Stimulated activated CD4-positive, alpha-beta T cell treated with anti-CD3 and anti-CD28 coated beads, Interleukin-4, amount 100 ng/mL, for 48 hours (primary cell): ENCODE data around the gene CDK13.
"Not testable (repeated sequence)": the region's sequence is repeated elsewhere in the genome, so short reads cannot be mapped to it uniquely, and the experiment has no call there.

Source experiments
- DNase-seq, 2 donors: peaks; one replicate each; pipeline ENCODE4 v3.0.0-alpha.2; 2020; ENCODE audit warnings: low read depth in 2 of 2

CDK13 gene

GRCh38 chr7:39949971-39950472 is at the start of gene CDK13:
Gene CDK13, plus strand, starts transcription at chr7:39950256. Its CDS starts 386 bp downstream, at chr7:39950642.
- peak; percentile 65 to 76 for DNase-seq

- DNase-seq: no peak
Measured at GRCh38 chr7:39904077-39904486, 46.0 kb upstream of the CDK13 start.

GRCh38 chr7:39908141-39908540 is 41.9 kb upstream of the CDK13 start:
- DNase-seq: no peak

GRCh38 chr7:39908973-39909372 is 41.1 kb upstream of the CDK13 start:
- DNase-seq: no peak

- DNase-seq: no peak
Measured at GRCh38 chr7:39909526-39909925, 40.5 kb upstream of the CDK13 start.

- no peak for DNase-seq
Measured at GRCh38 chr7:39910108-39910869, 39.8 kb upstream of the CDK13 start.

GRCh38 chr7:39911167-39911566 is 38.9 kb upstream of the CDK13 start:
- DNase-seq: no peak

- not testable (repeated sequence) for DNase-seq
Measured at GRCh38 chr7:39915847-39916246, 34.2 kb upstream of the CDK13 start.

GRCh38 chr7:39919646-39920045 is 30.4 kb upstream of the CDK13 start:
- DNase-seq: no peak

- no peak for DNase-seq
Measured at GRCh38 chr7:39921506-39922175, 28.4 kb upstream of the CDK13 start.

- DNase-seq: no peak
Measured at GRCh38 chr7:39922580-39922979, 27.5 kb upstream of the CDK13 start.

GRCh38 chr7:39923091-39923490 is 27.0 kb upstream of the CDK13 start:
- DNase-seq: no peak

GRCh38 chr7:39924122-39924521 is 25.9 kb upstream of the CDK13 start:
- no peak for DNase-seq

- no peak for DNase-seq
Measured at GRCh38 chr7:39926111-39926510, 23.9 kb upstream of the CDK13 start.

GRCh38 chr7:39927018-39927417 is 23.0 kb upstream of the CDK13 start:
- DNase-seq: no peak

GRCh38 chr7:39934132-39934531 is 15.9 kb upstream of the CDK13 start:
- no peak for DNase-seq

- no peak for DNase-seq
Measured at GRCh38 chr7:39936761-39937160, 13.3 kb upstream of the CDK13 start.

- no peak for DNase-seq
Measured at GRCh38 chr7:39937366-39938153, 12.5 kb upstream of the CDK13 start.

- no peak for DNase-seq
Measured at GRCh38 chr7:39942883-39943282, 7.2 kb upstream of the CDK13 start.

- DNase-seq: no peak
Measured at GRCh38 chr7:39946693-39947092, 3.4 kb upstream of the CDK13 start.

GRCh38 chr7:39948375-39948955 is 1.6 kb upstream of the CDK13 start:
- DNase-seq: no peak
